Fibroblast of lung (primary cell): ENCODE data around the gene MOBP.

Experiments
- EZH2 ChIP-seq: IDR thresholded peaks from 2 replicates; pipeline ENCODE4 v1.5.1; 2012; ENCODE audit warnings: low read length, control low read depth, mild to moderate bottlenecking; ENCODE audit errors: missing control alignments
- TF ChIP-seq, protein P1 (sequence below), 2 donors: IDR thresholded peaks in 1 of 2; conservative IDR thresholded peaks in 1 of 2; 1 replicate in 1 of 2; 2 replicates in 1 of 2; pipeline ENCODE4 v1.5.1; 2011 to 2012; ENCODE audit warnings: low read length in 2 of 2, control low read depth in 1 of 2, inconsistent platforms in 1 of 2, low read depth in 1 of 2, mild to moderate bottlenecking in 1 of 2

DNA sequence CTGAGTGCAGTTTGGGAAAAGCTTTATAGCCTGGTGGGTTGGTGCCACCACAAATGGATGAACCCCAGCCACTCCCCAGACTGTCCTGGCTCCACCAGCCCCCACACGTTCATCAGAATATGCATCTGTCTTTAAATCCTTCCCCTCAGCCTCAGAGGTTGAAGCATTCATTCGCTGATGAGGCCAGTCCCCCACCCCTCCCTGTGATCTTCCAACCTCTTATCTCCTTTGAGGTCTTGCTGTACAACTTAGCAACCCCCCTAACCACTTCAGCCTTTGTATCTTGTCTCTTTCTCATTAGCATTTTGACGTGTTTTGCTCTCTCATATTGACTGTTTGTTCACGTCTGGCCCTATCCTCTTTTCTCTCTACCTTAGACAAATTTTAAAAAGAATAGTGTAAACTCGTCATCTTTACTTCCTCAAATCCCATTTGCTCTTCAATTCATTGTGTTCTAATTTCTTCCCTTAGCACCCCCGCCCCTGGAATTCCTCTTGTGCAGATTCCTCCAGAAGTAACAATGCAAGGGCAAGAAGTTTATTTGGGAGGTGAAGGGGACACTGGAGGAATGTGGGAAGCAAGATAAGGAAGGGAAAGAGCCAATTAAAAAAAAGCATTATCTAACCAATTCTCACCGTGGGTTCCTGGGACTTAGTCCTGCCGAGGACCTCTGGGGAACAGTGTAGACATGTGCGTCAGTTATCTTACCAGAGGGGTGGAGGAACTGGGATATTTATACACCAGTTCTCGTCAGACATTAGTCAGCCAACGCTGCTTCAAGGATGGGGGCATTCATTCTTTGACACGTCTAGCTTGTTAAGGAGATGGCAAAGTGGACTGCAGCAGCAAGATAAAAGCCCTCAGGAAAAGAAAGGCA, 38.6 kb downstream of the MOBP start:
- TF ChIP-seq, protein P1, sequence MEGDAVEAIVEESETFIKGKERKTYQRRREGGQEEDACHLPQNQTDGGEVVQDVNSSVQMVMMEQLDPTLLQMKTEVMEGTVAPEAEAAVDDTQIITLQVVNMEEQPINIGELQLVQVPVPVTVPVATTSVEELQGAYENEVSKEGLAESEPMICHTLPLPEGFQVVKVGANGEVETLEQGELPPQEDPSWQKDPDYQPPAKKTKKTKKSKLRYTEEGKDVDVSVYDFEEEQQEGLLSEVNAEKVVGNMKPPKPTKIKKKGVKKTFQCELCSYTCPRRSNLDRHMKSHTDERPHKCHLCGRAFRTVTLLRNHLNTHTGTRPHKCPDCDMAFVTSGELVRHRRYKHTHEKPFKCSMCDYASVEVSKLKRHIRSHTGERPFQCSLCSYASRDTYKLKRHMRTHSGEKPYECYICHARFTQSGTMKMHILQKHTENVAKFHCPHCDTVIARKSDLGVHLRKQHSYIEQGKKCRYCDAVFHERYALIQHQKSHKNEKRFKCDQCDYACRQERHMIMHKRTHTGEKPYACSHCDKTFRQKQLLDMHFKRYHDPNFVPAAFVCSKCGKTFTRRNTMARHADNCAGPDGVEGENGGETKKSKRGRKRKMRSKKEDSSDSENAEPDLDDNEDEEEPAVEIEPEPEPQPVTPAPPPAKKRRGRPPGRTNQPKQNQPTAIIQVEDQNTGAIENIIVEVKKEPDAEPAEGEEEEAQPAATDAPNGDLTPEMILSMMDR (conservative IDR thresholded peaks at IDR 0.05 in 1 of 2, IDR thresholded peaks at IDR 0.05 in 1 of 2; ENCODE audit: low read depth in 1 of 2, low read length in 2 of 2): no peak
- no peak for TF ChIP-seq EZH2
